H1 (cell line): Measurements from ENCODE around the gene DPP10. TPM values are rescaled to one million over a fixed set of nuclear protein-coding genes. Genes with fewer than 3 reads are reported as not detected.

Source experiments
- CTCF ChIA-PET: fragments of 300-600 bp; sonication (Branson Sonifier 250); formaldehyde crosslinking; loops from one replicate; lab custom pipeline; 2021; ENCODE audit not compliant: partially characterized antibody; lab: Charles Lee
- POLR2A ChIA-PET: fragments of 300-600 bp; sonication (Branson Sonifier 250); formaldehyde crosslinking; loops from one replicate; lab custom pipeline; 2021; ENCODE audit warnings: inconsistent platforms; ENCODE audit not compliant: partially characterized antibody; lab: Charles Lee
- DNase-seq, 2 experiments: peaks; one replicate each; pipeline versions ENCODE4 v3.0.0 to v3.0.0-alpha.2; 2010 to 2022; ENCODE audit warnings: low spot score in 2 of 2, low read depth in 1 of 2, mixed read lengths in 1 of 2
- FAIRE-seq: peaks from 2 replicates; lab custom pipeline; 2011; peaks lifted over from hg19 to GRCh38; lab: Jason Lieb, UNC
- H2AFZ ChIP-seq: 2 replicates; pipeline ENCODE4 v1.8.1; 2012; ENCODE audit warnings: low read length, inconsistent platforms
- H2AK5ac ChIP-seq: 2 replicates; pipeline ENCODE4 v1.6.1; 2013; ENCODE audit warnings: low read depth, low read length
- H2BK120ac ChIP-seq: replicated peaks from 2 replicates; pipeline ENCODE3; 2013; ENCODE audit warnings: low read depth, low read length, inconsistent platforms
- H2BK12ac ChIP-seq: 2 replicates; pipeline ENCODE4 v1.6.1; 2013; ENCODE audit warnings: low read depth, low read length
- H2BK15ac ChIP-seq: 2 replicates; pipeline ENCODE4 v1.6.1; 2013; ENCODE audit warnings: low read length
- H2BK20ac ChIP-seq: 2 replicates; pipeline ENCODE4 v1.6.1; 2013; ENCODE audit warnings: low read length
- H2BK5ac ChIP-seq: 2 replicates; pipeline ENCODE4 v1.6.1; 2013; ENCODE audit warnings: low read depth, low read length
- H3K14ac ChIP-seq: 2 replicates; pipeline ENCODE4 v1.6.1; 2013; ENCODE audit warnings: inconsistent platforms; ENCODE audit not compliant: insufficient read length
- H3K18ac ChIP-seq: 2 replicates; pipeline ENCODE4 v1.6.1; 2013; ENCODE audit warnings: low read length; ENCODE audit errors: extremely low read depth
- H3K23ac ChIP-seq: 2 replicates; pipeline ENCODE4 v1.6.1; 2013; ENCODE audit warnings: inconsistent platforms; ENCODE audit not compliant: insufficient read length
- H3K23me2 ChIP-seq: 2 replicates; pipeline ENCODE4 v1.6.1; 2013; ENCODE audit warnings: low read depth, low read length
- H3K27ac ChIP-seq: 2 replicates; pipeline ENCODE4 v1.6.1; 2011; ENCODE audit warnings: low read depth, low read length, inconsistent platforms
- H3K27me3 ChIP-seq, 4 experiments: replicated peaks in 1 of 4; 1 replicate in 1 of 4; 2 replicates in 3 of 4; pipeline versions ENCODE4 v1.6.1 to v1.8.1; 2011 to 2013; ENCODE audit warnings: low read length in 3 of 4, mild to moderate bottlenecking in 3 of 4, inconsistent platforms in 2 of 4, mixed read lengths in 2 of 4, moderate library complexity in 1 of 4; ENCODE audit not compliant: control insufficient read depth in 3 of 4, insufficient read depth in 3 of 4; ENCODE audit errors: extremely low read depth in 1 of 4
- H3K36me3 ChIP-seq, 4 experiments: 2 replicates each; pipeline versions ENCODE4 v1.6.1 to v1.8.1; 2011 to 2013; ENCODE audit warnings: mild to moderate bottlenecking in 4 of 4, low read length in 3 of 4, moderate library complexity in 2 of 4, control low read depth in 1 of 4, inconsistent platforms in 1 of 4; ENCODE audit not compliant: insufficient read depth in 4 of 4, control insufficient read depth in 2 of 4
- H3K4ac ChIP-seq: replicated peaks from 2 replicates; pipeline ENCODE3; 2013; ENCODE audit warnings: low read length, low read depth, mixed read lengths, inconsistent platforms; ENCODE audit not compliant: insufficient read length
- H3K4me1 ChIP-seq, 4 experiments: replicated peaks in 1 of 4; 1 replicate in 1 of 4; 2 replicates in 3 of 4; pipeline versions ENCODE4 v1.6.1 to v1.8.1; 2011 to 2013; ENCODE audit warnings: low read length in 3 of 4, inconsistent platforms in 2 of 4, mixed read lengths in 1 of 4; ENCODE audit not compliant: insufficient read depth in 4 of 4, control insufficient read depth in 3 of 4
- H3K4me2 ChIP-seq, 2 experiments: 2 replicates each; pipeline versions ENCODE4 v1.6.1 to v1.8.1; 2011 to 2013; ENCODE audit warnings: low read depth in 2 of 2, low read length in 2 of 2, control low read depth in 1 of 2, inconsistent platforms in 1 of 2, mild to moderate bottlenecking in 1 of 2; ENCODE audit not compliant: insufficient read depth in 1 of 2
- H3K4me3 ChIP-seq, 4 experiments: fragments of 200-600, 300-600 bp in 1 of 4; sonication (generic), shearing (Covaris generic), sonication (Bioruptor Twin) in 1 of 4; 2 replicates each; pipeline versions ENCODE4 v1.5.1 to v1.8.1; 2011 to 2016; ENCODE audit warnings: low read length in 4 of 4, low read depth in 3 of 4, control low read depth in 2 of 4, inconsistent platforms in 2 of 4, mild to moderate bottlenecking in 2 of 4, mixed read lengths in 1 of 4, moderate library complexity in 1 of 4; ENCODE audit not compliant: insufficient read depth in 2 of 4; ENCODE audit errors: extremely low read depth in 1 of 4
- H3K56ac ChIP-seq: replicated peaks from 2 replicates; pipeline ENCODE3; 2013; ENCODE audit warnings: low read depth, mild to moderate bottlenecking, mixed read lengths, low read length, inconsistent platforms; ENCODE audit not compliant: insufficient read length
- H3K79me1 ChIP-seq: 2 replicates; pipeline ENCODE4 v1.6.1; 2013; ENCODE audit warnings: low read depth, low read length, control low read depth
- H3K79me2 ChIP-seq, 2 experiments: 2 replicates each; pipeline versions ENCODE4 v1.6.1 to v1.8.1; 2012 to 2013; ENCODE audit warnings: low read length in 2 of 2, mild to moderate bottlenecking in 2 of 2, inconsistent platforms in 1 of 2; ENCODE audit not compliant: insufficient read depth in 2 of 2, control insufficient read depth in 1 of 2
- H3K9ac ChIP-seq, 4 experiments: replicated peaks in 1 of 4; 1 replicate in 1 of 4; 2 replicates in 3 of 4; pipeline versions ENCODE4 v1.6.1 to v1.8.1; 2011 to 2013; ENCODE audit warnings: low read depth in 3 of 4, low read length in 3 of 4, control low read depth in 2 of 4, mild to moderate bottlenecking in 2 of 4, moderate library complexity in 2 of 4, inconsistent platforms in 1 of 4; ENCODE audit errors: extremely low read depth in 1 of 4
- H3K9me3 ChIP-seq, 2 experiments: 2 replicates each; pipeline versions ENCODE4 v1.6.1 to v1.8.1; 2012 to 2013; ENCODE audit warnings: mild to moderate bottlenecking in 2 of 2, moderate library complexity in 2 of 2, control low read depth in 1 of 2, inconsistent platforms in 1 of 2, low read depth in 1 of 2, low read length in 1 of 2, mixed read lengths in 1 of 2; ENCODE audit not compliant: insufficient read depth in 2 of 2
- H4K20me1 ChIP-seq, 2 experiments: replicated peaks in 1 of 2; 2 replicates each; pipeline versions ENCODE3 to v1.8.1; 2011 to 2013; ENCODE audit warnings: inconsistent platforms in 2 of 2, low read length in 2 of 2, mild to moderate bottlenecking in 1 of 2; ENCODE audit not compliant: insufficient read depth in 2 of 2, control insufficient read depth in 1 of 2
- H4K5ac ChIP-seq: 2 replicates; pipeline ENCODE4 v1.6.1; 2013; ENCODE audit warnings: low read length, low read depth, mixed read lengths, inconsistent platforms; ENCODE audit not compliant: insufficient read length
- H4K8ac ChIP-seq: 2 replicates; pipeline ENCODE4 v1.8.0; 2013; ENCODE audit warnings: mild to moderate bottlenecking, moderate library complexity, low read length, inconsistent platforms; ENCODE audit not compliant: insufficient read depth; ENCODE audit errors: extremely low read depth
- H4K91ac ChIP-seq: replicated peaks from 2 replicates; pipeline ENCODE3; 2013; ENCODE audit warnings: low read length, mixed read lengths, inconsistent platforms; ENCODE audit not compliant: insufficient read length
- ASH2L ChIP-seq: fragments of 200-600, 300-600 bp; sonication (generic); IDR thresholded peaks from one replicate; pipeline ENCODE4 v1.7.1; 2017; ENCODE audit warnings: low read length
- BCL11A ChIP-seq, 2 experiments: IDR thresholded peaks; one replicate each; pipeline ENCODE4 v1.6.1; 2011; ENCODE audit warnings: low read depth in 2 of 2, low read length in 2 of 2, mild to moderate bottlenecking in 2 of 2
- EZH2 ChIP-seq: fragments of 200-600 bp; sonication (generic); IDR thresholded peaks from 2 replicates; pipeline ENCODE4 v1.7.1; 2012; ENCODE audit warnings: low read depth, mild to moderate bottlenecking, moderate library complexity, low read length, inconsistent platforms; ENCODE audit not compliant: severe bottlenecking
- GABPA ChIP-seq: IDR thresholded peaks from 2 replicates; pipeline ENCODE4 v1.6.1; 2011; ENCODE audit warnings: mild to moderate bottlenecking, low read length, moderate library complexity, borderline replicate concordance; ENCODE audit not compliant: insufficient read depth
- GTF2F1 ChIP-seq: IDR thresholded peaks from 2 replicates; pipeline ENCODE4 v1.6.1; 2012; ENCODE audit warnings: low read depth, low read length, improper control_type of control experiment, borderline replicate concordance
- MAFK ChIP-seq: IDR thresholded peaks from 2 replicates; pipeline ENCODE4 v1.6.1; 2012; ENCODE audit warnings: low read depth, mild to moderate bottlenecking, improper control_type of control experiment, low read length
- RAD21 ChIP-seq, 2 experiments: IDR thresholded peaks in 1 of 2; conservative IDR thresholded peaks in 1 of 2; 2 replicates each; pipeline ENCODE4 v1.6.1; 2011; ENCODE audit warnings: low read depth in 2 of 2, low read length in 2 of 2, improper control_type of control experiment in 1 of 2, inconsistent platforms in 1 of 2, mild to moderate bottlenecking in 1 of 2, moderate library complexity in 1 of 2
- RFX5 ChIP-seq: IDR thresholded peaks from 2 replicates; pipeline ENCODE4 v1.6.1; 2011; ENCODE audit warnings: low read depth, low read length, improper control_type of control experiment, borderline replicate concordance
- SIN3A ChIP-seq, 2 experiments: IDR thresholded peaks in 1 of 2; conservative IDR thresholded peaks in 1 of 2; 2 replicates each; pipeline ENCODE4 v1.6.1; 2011 to 2012; ENCODE audit warnings: low read length in 2 of 2, improper control_type of control experiment in 1 of 2, low read depth in 1 of 2, mild to moderate bottlenecking in 1 of 2
- TAF7 ChIP-seq: optimal IDR thresholded peaks from 2 replicates; pipeline ENCODE3; 2011; ENCODE audit warnings: low read depth, mild to moderate bottlenecking, inconsistent platforms, low read length, moderate library complexity, borderline replicate concordance
- WGBS, 2 experiments: shearing (Covaris generic) in 1 of 2; methylation state at CpG; one replicate each; pipeline versions ENCODE4 v1.1.6 to v1.1.7; 2013 to 2015; ENCODE audit warnings: low lambda C conversion rate in 2 of 2, mixed read lengths in 2 of 2, inconsistent platforms in 1 of 2, low coverage in 1 of 2, missing lambda C conversion rate in 1 of 2; ENCODE audit not compliant: insufficient replicate concordance in 2 of 2, insufficient coverage in 1 of 2, insufficient read length in 1 of 2; ENCODE audit errors: extremely low coverage in 1 of 2, missing lambda C conversion rate in 1 of 2; 5-methylcytosine and 5-hydroxymethylcytosine counted together
- polyA plus RNA-seq, 7 experiments: library from polyadenylated mRNA; depleted of rRNA in 3 of 7; stranded (reverse) in 5 of 7; unstranded in 2 of 7; fragments of >200 nt in 5 of 7; fragments of 200-250 nt in 2 of 7; gene quantifications; 1 replicate in 5 of 7; 2 replicates in 1 of 7; 4 replicates in 1 of 7; pipeline versions ENCODE4 v1.2.1 to v1.2.3, GENCODE V29; 2011 to 2013; ENCODE audit warnings: missing spikeins in 2 of 7, mixed read lengths in 2 of 7
- total RNA-seq: library from RNA; stranded (reverse); fragmentation: NEBNext Ultra II Directional; extraction: Animal tissue kit (Norgen Biotek cat#: 25700); gene quantifications from 2 replicates; pipeline ENCODE4 v1.2.1, GENCODE V29; 2021

The DPP10 gene
- total and polyA plus RNA-seq, 2 of the 8 experiments (the other 6 are each of a cell fraction or from before 2014, with no cell fraction given) = 3.3 to 7.2 TPM

GRCh38 chr2:115162494-115163293 lies 720.3 kb downstream of the DPP10 start:
- Histone ChIP-seq H3K4me3 (peak overlapping the region; percentile 64 to 86 (median 73)), H3K4ac (no peak overlapping the region), H3K23ac (no peak overlapping the region), H4K20me1 (peaks cover 12 to 13% of the 10 kb centered on the region in 2 experiments), H2AFZ (peak overlapping the region; percentile 38; the same call in 1 of the 2 replicates), H3K18ac (no peak overlapping the region; the same call in 1 of the 2 replicates), H2BK5ac (no peak overlapping the region), H3K79me1 (no peaks in the 10 kb centered on the region), H4K5ac (no peak overlapping the region), H4K91ac (no peak overlapping the region), H3K36me3 (no peaks in the 10 kb centered on the region), H3K27ac (no peak overlapping the region), H3K4me2 (peak overlapping the region; percentile 96 to 97), H2BK12ac (no peak overlapping the region), H2AK5ac (no peak overlapping the region), H3K14ac (no peak overlapping the region), H3K4me1 (peaks cover 0 to 3% (median under 1%) of the 10 kb centered on the region in 4 experiments; a peak in 4 of 7 replicates), H2BK15ac (no peak overlapping the region), H3K9ac (0 out of 7 replicates have a peak overlapping the region, but pooled peaks of 1 of the 4 experiments have one; percentile 35), H3K9me3 (no peaks in the 10 kb centered on the region), H3K23me2 (peaks cover 11% of the 10 kb centered on the region), H2BK120ac (no peak overlapping the region), H3K79me2 (peaks cover 0 to 10% of the 10 kb centered on the region in 2 experiments; a peak in 2 of 4 replicates), H4K8ac (no peak overlapping the region), H3K56ac (no peak overlapping the region), H2BK20ac (no peak overlapping the region), H3K27me3 (peaks cover 2 to 27% (median 25%) of the 10 kb centered on the region in 4 experiments)
- ChIA-PET POLR2A (no interaction called here), CTCF (interaction anchor here (0.6 to 4.2 kb wide), 10 partner anchors 9 to 549 kb away, joined by 3 to 35 read pairs (median 3); no protein-coding TSS in a partner anchor)
- WGBS, 2 experiments = 2% methylated on average over 47 of the region's 49 CpGs; no CpG with 5 or more reads in 1 of the 2 experiments
- DNase-seq = peak in 1 of 2 experiments; percentile 53
- FAIRE-seq = no peak
- TF ChIP-seq RFX5 = no peak
- no peak for TF ChIP-seq TAF7
- TF ChIP-seq GABPA = no peak
- TF ChIP-seq GTF2F1 = no peak
- TF ChIP-seq BCL11A (IDR thresholded peaks at IDR 0.05; ENCODE audit: low read depth in 2 of 2, low read length in 2 of 2) = no peak
- no peak for TF ChIP-seq ASH2L
- TF ChIP-seq EZH2 = peak; percentile 51
- TF ChIP-seq RAD21 (IDR thresholded peaks at IDR 0.05 in 1 of 2, conservative IDR thresholded peaks at IDR 0.05 in 1 of 2; ENCODE audit: low read depth in 2 of 2, low read length in 2 of 2) = no peak
- TF ChIP-seq SIN3A (conservative IDR thresholded peaks at IDR 0.05 in 1 of 2, IDR thresholded peaks at IDR 0.05 in 1 of 2; ENCODE audit: low read depth in 1 of 2, low read length in 2 of 2) = 0 out of 4 replicates have a peak, but pooled peaks of 1 of the 2 experiments have one; percentile 24
- no peak for TF ChIP-seq MAFK
